Esophagus (tissue), 2 donors: Measurements from ENCODE around the gene OPCML. TPM values are rescaled to one million over a fixed set of nuclear protein-coding genes. Genes with fewer than 3 reads are reported as not detected.

ENCODE experiments used
- H3K27ac ChIP-seq, 2 donors: one replicate each; pipeline ENCODE4 v1.5.1; 2013; ENCODE audit warnings: low read depth in 2 of 2, mild to moderate bottlenecking in 2 of 2, inconsistent platforms in 1 of 2, low read length in 1 of 2, moderate library complexity in 1 of 2
- H3K27me3 ChIP-seq, 2 donors: one replicate each; pipeline ENCODE4 v1.6.1; 2013; ENCODE audit warnings: low read length in 2 of 2, control low read depth in 1 of 2, mild to moderate bottlenecking in 1 of 2; ENCODE audit not compliant: insufficient read depth in 2 of 2, control insufficient read depth in 1 of 2
- H3K36me3 ChIP-seq, 2 donors: one replicate each; pipeline ENCODE4 v1.6.1; 2013; ENCODE audit warnings: low read length in 1 of 2; ENCODE audit not compliant: control insufficient read depth in 2 of 2, insufficient read depth in 2 of 2
- H3K4me1 ChIP-seq, 2 donors: one replicate each; pipeline ENCODE4 v1.6.1; 2013; ENCODE audit warnings: low read length in 1 of 2; ENCODE audit not compliant: control insufficient read depth in 2 of 2, insufficient read depth in 2 of 2
- H3K4me3 ChIP-seq, 2 donors: one replicate each; pipeline ENCODE4 v1.5.1; 2013; ENCODE audit warnings: low read length in 2 of 2, mild to moderate bottlenecking in 2 of 2, low read depth in 1 of 2, moderate library complexity in 1 of 2
- H3K9me3 ChIP-seq, 2 donors: one replicate each; pipeline ENCODE4 v1.6.1; 2013; ENCODE audit warnings: mild to moderate bottlenecking in 2 of 2, low read depth in 1 of 2, low read length in 1 of 2, moderate library complexity in 1 of 2; ENCODE audit not compliant: control insufficient read depth in 2 of 2, insufficient read depth in 1 of 2
- WGBS, 2 donors: extraction: QIAGEN DNeasy Blood & Tissue Kit; methylation state at CpG; one replicate each; pipeline ENCODE4 v1.1.7; 2013; 5-methylcytosine and 5-hydroxymethylcytosine counted together
- polyA plus RNA-seq, 2 donors: library from polyadenylated mRNA; stranded (reverse); fragments of 200-250 nt; gene quantifications; one replicate each; pipeline ENCODE4 v1.2.3, GENCODE V29; 2013
- donor health status: healthy with polysubstance abuse.
- donor health status: Bipolar disorder and iron deficiency.

Gene OPCML
- polyA plus RNA-seq, 2 donors, result 0.04 to 0.05 TPM

DNA sequence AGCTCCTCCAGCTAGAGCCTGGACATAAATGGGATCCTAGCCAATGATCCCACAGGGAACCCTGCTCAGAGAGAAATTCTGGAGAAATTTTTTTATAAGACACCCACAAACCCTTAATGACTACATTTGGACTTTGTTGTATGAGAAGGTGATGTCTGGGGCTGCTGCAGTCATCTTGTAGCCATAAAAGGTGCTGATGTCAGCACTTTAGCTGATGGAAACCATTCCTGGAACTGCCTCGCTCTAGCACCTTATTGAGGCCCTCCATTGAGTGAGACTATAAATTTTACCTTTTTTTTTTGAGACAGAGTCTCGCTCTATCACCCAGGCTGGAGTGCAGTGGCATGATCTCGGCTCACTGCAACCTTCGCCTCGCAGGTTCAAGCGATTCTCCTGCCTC is 610.7 kb downstream of the OPCML start:
- no peak overlapping the region for H3K27ac ChIP-seq
- H3K36me3 ChIP-seq, result no peaks in the 10 kb centered on the region
- no peaks in the 10 kb centered on the region for H3K27me3 ChIP-seq
- H3K4me1 ChIP-seq, result no peaks in the 10 kb centered on the region
- H3K4me3 ChIP-seq, result no peak overlapping the region
- H3K9me3 ChIP-seq, result no peaks in the 10 kb centered on the region
- 88 to 92% methylated on average over 6 of the region's 6 CpGs for WGBS, 2 donors

DNA sequence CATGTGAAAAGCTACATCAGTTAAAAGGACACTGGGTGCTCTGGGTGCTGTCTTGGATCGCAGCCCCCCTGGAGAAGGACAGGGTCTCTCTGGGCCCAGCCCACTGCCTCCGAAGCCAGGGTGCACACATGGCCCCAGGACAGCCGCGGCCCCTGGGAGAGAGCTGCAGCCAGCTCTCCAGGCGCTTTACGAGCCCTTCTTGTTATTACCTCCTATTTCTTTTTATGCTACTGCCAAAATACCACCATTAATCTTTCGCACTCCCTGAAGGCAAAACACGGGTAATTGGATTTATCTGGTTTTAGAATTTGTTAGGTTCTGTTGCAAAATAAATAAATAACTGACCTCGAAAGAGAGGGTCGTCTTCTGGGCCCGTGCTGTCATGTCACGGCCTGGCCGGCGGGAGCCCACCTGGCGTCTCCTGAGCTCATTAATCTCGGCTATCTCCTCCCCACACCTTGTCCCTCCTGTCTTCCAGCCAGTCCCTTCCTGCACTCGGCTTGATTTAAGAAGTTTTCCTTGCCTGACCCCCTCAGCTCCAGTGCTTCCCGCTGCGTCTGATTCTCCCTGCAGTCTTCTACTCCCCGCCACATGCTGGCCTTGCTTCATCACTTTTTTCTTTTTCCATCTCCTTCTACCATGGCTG is 611.7 kb downstream of the OPCML start:
- no peak overlapping the region for H3K27ac ChIP-seq
- H3K4me3 ChIP-seq, result no peak overlapping the region
- H3K36me3 ChIP-seq, result no peaks in the 10 kb centered on the region
- no peaks in the 10 kb centered on the region for H3K9me3 ChIP-seq
- H3K4me1 ChIP-seq, result no peaks in the 10 kb centered on the region
- 49 to 52% methylated on average over 20 of the region's 20 CpGs for WGBS, 2 donors
- H3K27me3 ChIP-seq, result no peaks in the 10 kb centered on the region

DNA sequence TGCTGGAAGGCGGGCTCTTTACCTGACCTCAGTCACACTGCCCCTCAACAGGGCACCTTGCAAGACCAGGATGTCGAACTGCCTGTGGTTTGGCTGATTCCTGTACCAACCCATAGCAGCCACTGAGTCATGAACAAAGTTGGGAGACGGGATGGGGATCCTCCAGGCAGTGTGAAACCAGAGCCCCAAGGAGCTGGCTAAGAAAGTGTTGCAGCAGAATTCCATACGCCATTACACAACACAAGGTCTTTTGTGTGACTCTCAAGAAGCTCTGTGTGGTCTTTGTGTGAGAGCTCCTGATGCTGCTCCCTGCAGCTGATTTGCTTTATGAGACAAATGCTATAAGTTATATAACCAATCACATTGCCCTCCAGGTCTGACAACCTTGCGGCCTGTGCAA is 617.7 kb downstream of the OPCML start:
- H3K27me3 ChIP-seq, result no peaks in the 10 kb centered on the region
- WGBS, 2 donors, result 87% methylated on average over 5 of the region's 5 CpGs
- H3K4me1 ChIP-seq, result no peaks in the 10 kb centered on the region
- H3K9me3 ChIP-seq, result peaks cover 0 to 3% of the 10 kb centered on the region in 2 donors
- no peak overlapping the region for H3K27ac ChIP-seq
- no peak overlapping the region for H3K4me3 ChIP-seq
- no peaks in the 10 kb centered on the region for H3K36me3 ChIP-seq

DNA sequence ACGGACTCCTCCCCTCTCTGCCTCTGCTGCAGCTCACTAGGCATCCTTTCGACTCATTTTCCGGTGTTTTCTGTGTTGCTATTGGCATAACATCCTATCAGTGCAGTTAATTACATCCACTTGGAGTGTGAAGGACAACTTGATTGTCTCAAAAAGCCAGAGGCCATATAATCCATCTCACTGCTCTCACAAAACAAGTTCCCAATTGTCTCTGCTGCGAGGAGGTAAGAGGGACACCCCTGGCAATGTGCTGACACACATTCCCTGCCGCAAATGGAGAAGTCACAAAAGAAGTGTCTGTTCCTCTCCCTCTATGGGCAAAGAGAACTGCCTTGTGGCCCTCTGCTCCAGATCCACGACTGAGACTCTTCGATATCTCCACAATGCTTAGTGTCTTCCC is 618.4 kb downstream of the OPCML start:
- 84 to 87% methylated on average over 7 of the region's 7 CpGs for WGBS, 2 donors
- Histone ChIP-seq H3K4me1 (no peaks in the 10 kb centered on the region), H3K27ac (no peak overlapping the region), H3K27me3 (no peaks in the 10 kb centered on the region), H3K9me3 (peaks cover 0 to 3% of the 10 kb centered on the region in 2 donors), H3K4me3 (no peak overlapping the region), H3K36me3 (no peaks in the 10 kb centered on the region)

DNA sequence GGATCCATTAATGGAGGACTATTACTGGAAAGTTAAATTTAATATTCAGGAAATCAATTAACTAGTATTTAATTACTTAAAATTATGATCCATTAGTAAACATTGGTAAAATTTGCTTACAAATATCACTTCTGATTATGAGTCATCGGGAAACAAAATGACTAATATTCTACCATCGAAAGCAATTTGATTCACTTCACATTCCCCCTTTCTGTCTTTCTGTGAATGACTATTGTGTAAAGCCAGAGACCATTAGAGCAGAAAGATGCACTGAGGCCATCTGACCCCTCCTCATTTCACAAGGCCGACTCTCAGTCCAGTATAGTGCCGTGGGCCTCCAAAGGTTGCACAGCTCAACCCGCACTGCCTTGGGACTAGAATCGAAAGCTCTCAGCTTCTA is 619.0 kb downstream of the OPCML start:
- WGBS, 2 donors, result 87 to 93% methylated on average over 6 of the region's 6 CpGs

DNA sequence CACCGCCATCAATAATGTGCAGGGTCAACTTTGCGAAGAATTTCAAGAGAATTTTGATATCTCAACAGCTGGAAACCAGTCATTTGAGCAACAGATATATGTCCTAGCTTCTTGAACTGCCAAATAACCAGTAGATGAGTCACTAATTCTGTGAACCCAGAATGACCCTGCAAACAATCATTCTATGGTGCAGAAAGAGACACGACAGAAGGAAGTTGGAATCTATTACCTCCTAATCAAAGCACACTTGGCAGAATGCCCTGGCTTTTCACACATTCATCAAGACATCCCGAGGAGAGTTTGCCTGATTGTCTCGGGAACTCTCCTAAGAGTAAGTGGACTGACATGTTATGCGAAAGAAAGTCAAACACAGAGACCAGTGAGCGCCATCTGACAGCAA is 621.1 kb downstream of the OPCML start:
- Histone ChIP-seq H3K9me3 (peaks cover 0 to 3% of the 10 kb centered on the region in 2 donors), H3K36me3 (no peaks in the 10 kb centered on the region), H3K27ac (no peak overlapping the region), H3K27me3 (no peaks in the 10 kb centered on the region), H3K4me3 (no peak overlapping the region), H3K4me1 (no peaks in the 10 kb centered on the region)
- 29 to 42% methylated on average over 7 of the region's 7 CpGs for WGBS, 2 donors

More for the DNA sequence above, 619.0 kb downstream of the OPCML start:
- Histone ChIP-seq H3K36me3 (no peaks in the 10 kb centered on the region), H3K4me1 (no peaks in the 10 kb centered on the region), H3K4me3 (no peak overlapping the region), H3K9me3 (peaks cover 0 to 3% of the 10 kb centered on the region in 2 donors), H3K27ac (no peak overlapping the region), H3K27me3 (no peaks in the 10 kb centered on the region)

DNA sequence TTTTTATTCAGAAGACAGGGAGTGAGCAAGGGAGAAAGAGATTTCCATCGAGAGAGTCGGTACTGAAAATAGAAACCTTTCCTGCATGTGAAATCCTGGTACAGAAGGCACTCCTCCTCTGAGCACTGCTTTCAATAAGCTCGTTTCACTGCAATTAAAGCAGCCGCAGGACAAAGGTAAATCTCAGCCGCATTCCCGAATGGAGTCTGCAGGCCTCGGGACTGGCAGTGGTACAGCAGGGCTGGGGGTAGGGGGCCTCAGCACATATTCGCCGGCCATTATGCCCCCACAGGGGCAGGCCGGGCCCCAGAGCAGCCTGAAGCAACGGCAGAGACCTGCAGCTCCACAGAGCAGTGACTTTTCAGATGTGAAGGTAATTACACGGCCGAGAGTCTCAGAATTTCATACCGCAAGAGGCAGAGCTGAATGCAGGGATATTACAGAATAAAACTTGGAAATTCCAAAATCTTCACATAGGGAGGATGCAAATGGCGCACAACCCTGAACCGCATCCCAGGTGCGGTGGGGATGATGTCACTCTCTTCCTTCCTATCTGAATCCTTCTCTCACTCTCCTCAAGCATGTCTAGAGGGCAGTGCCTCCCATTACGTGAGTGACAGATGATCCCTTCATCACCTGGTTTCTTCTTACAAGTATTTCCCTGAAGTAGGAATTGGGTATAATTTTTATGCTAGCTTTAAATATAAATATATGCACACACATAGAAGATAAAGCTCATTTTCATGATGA is 622.1 kb downstream of the OPCML start:
- H3K27ac ChIP-seq, result no peak overlapping the region
- 80 to 85% methylated on average over 18 of the region's 18 CpGs for WGBS, 2 donors
- no peak overlapping the region for H3K4me3 ChIP-seq
- H3K36me3 ChIP-seq, result no peaks in the 10 kb centered on the region
- H3K27me3 ChIP-seq, result no peaks in the 10 kb centered on the region
- peaks cover 0 to 3% of the 10 kb centered on the region in 2 donors for H3K9me3 ChIP-seq
- H3K4me1 ChIP-seq, result no peaks in the 10 kb centered on the region

DNA sequence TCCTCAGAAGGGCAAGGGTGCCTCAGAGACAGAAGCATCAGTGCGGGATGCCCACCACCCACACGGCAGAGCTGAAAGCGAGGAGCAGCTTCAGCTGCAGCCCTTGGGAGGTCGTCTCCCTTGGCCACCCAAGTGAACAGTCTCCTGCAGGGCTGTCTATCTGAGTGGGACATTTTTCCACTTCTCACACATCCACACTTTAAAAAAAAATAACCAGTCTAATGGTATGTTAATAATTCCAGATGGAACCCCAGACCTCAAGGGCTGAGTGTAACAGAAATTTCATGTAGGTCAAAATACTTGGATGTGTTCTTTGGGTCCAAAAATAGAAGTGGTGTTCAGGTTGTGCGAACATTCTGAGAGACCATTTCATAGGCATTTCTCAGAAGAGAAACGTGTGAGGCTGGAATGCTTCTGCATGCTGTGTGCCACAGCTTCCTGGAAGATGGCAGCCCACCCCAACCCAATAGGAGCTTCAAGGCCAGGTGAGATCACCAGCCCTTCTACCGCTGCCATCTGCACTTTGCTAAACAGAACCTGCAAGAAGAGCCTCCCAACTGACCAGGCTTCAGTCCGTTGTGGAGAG is 623.2 kb downstream of the OPCML start:
- Histone ChIP-seq H3K9me3 (peaks cover 0 to 3% of the 10 kb centered on the region in 2 donors), H3K4me1 (no peaks in the 10 kb centered on the region), H3K36me3 (no peaks in the 10 kb centered on the region), H3K4me3 (no peak overlapping the region), H3K27me3 (no peaks in the 10 kb centered on the region), H3K27ac (no peak overlapping the region)
- 86 to 90% methylated on average over 8 of the region's 8 CpGs for WGBS, 2 donors

DNA sequence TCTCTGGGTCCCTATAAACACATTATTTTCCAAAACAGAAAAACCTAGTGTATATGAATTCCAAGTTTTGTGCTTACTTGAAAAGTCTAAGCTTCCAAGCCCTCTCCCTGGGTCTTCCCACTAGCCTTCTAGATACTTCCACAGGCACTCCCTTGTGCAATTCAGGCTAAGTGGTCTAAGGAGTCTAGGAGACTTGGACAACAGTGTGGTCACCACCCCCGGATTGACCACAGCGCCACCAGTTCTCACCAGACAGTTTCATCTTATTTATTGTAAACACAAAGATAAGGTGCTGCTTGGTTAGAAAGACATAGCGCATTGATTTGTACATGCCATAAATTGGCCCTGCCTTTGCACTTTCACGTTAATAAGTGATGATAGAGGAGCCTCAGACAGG is 623.9 kb downstream of the OPCML start:
- Histone ChIP-seq H3K27ac (no peak overlapping the region), H3K36me3 (no peaks in the 10 kb centered on the region), H3K4me1 (no peaks in the 10 kb centered on the region), H3K4me3 (no peak overlapping the region), H3K9me3 (peaks cover 0 to 3% of the 10 kb centered on the region in 2 donors), H3K27me3 (no peaks in the 10 kb centered on the region)
- 86 to 92% methylated on average over 4 of the region's 4 CpGs for WGBS, 2 donors
